Thymus (tissue), 11 donors: ENCODE results near the gene ZIC1. TPM values are rescaled to one million over a fixed set of nuclear protein-coding genes. Genes with fewer than 3 reads are reported as not detected.

Source experiments
- DNase-seq, 9 donors: peaks; one replicate each; pipeline ENCODE4 v3.0.0-alpha.2; 2013; ENCODE audit warnings: low spot score in 9 of 9, low read depth in 6 of 9, missing footprints in 1 of 9
- H3K27ac ChIP-seq, 2 donors: one replicate each; pipeline ENCODE4 v1.5.1; 2013; ENCODE audit warnings: control low read depth in 1 of 2, low read depth in 1 of 2, low read length in 1 of 2, mild to moderate bottlenecking in 1 of 2, moderate library complexity in 1 of 2
- H3K27me3 ChIP-seq, 2 donors: one replicate each; pipeline ENCODE4 v1.5.1; 2013; ENCODE audit warnings: low read length in 1 of 2; ENCODE audit not compliant: control insufficient read depth in 2 of 2, insufficient read depth in 1 of 2
- H3K36me3 ChIP-seq, 2 donors: one replicate each; pipeline ENCODE4 v1.5.1; 2013; ENCODE audit warnings: low read length in 1 of 2, mild to moderate bottlenecking in 1 of 2, moderate library complexity in 1 of 2; ENCODE audit not compliant: control insufficient read depth in 2 of 2, insufficient read depth in 2 of 2
- H3K4me1 ChIP-seq, 2 donors: one replicate each; pipeline ENCODE4 v1.5.1; 2013; ENCODE audit warnings: low read length in 2 of 2; ENCODE audit not compliant: control insufficient read depth in 2 of 2, insufficient read depth in 2 of 2
- H3K4me3 ChIP-seq, 2 donors: one replicate each; pipeline ENCODE4 v1.5.1; 2013; ENCODE audit warnings: low read length in 2 of 2, control low read depth in 1 of 2, mild to moderate bottlenecking in 1 of 2
- H3K9me3 ChIP-seq, 2 donors: one replicate each; pipeline ENCODE4 v1.5.1; 2013; ENCODE audit warnings: low read length in 1 of 2, mild to moderate bottlenecking in 1 of 2; ENCODE audit not compliant: control insufficient read depth in 2 of 2, insufficient read depth in 1 of 2
- WGBS: extraction: QIAGEN DNeasy Blood & Tissue Kit; methylation state at CpG from one replicate; pipeline ENCODE4 v1.1.7; 2013; 5-methylcytosine and 5-hydroxymethylcytosine counted together
- polyA plus RNA-seq: library from polyadenylated mRNA; stranded (reverse); fragments of 200-250 nt; gene quantifications from one replicate; pipeline ENCODE4 v1.2.3, GENCODE V29; 2013
- total RNA-seq: library from RNA; stranded (reverse); fragments of 120-200 nt; gene quantifications from one replicate; pipeline ENCODE4 v1.2.4, GENCODE V29; 2013
- donor health status: healthy.

ZIC1 gene
- total and polyA plus RNA-seq, 2 donors, result 0.02 TPM; not detected in 1

DNA sequence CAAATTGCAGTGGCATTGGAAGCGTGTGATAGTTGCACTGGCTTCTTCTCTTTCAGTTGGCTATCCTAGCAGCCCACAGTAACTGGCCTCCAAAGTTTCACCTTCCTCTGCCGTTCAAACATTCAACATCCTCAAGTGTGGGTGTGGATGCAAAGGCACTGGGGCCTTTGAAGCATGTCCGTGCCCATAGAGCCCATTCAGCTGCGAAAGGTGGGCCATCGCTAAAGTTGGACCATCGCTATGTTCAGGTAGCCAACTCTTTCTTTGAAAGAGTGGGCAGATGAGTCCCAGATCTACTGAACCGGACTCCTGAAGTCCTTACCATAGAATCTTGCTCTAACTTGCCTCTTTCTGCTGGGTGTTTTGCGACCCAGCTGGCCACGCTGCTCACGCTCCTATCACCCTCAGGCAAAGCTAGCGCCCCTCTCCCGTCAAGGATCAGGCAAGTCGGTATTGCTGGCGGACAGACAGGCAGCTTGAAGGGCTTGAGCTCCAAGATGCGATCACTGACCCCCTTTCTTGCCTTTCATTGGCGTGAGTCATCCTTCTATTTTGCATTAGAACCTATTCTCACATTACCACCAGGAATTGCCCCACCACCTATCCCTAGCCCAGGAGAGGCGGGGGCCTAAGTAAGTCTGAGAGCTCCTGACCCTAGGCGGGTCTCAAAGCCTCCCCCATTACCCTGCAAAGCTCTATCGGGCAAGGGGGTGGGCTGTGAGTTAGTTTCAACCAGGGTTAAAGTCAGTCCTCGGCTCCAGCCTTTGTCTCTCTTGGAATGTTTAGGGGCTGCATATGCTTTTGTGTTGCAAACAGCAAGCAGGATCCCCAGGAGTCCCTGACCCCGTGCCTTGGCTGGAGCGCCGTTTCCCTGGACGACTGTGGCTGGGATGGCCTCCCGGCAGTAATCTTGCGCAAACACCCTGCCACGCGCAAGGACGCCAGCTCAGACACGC is 31.5 kb upstream of the ZIC1 start:
- Histone ChIP-seq H3K27me3 (peaks cover 39 to 76% of the 10 kb centered on the region in 2 donors), H3K36me3 (no peaks in the 10 kb centered on the region), H3K4me3 (no peak overlapping the region), H3K27ac (no peak overlapping the region), H3K4me1 (no peaks in the 10 kb centered on the region), H3K9me3 (no peaks in the 10 kb centered on the region)
- DNase-seq, result no peak
- WGBS, result 12% methylated on average over 30 of the region's 30 CpGs

DNA sequence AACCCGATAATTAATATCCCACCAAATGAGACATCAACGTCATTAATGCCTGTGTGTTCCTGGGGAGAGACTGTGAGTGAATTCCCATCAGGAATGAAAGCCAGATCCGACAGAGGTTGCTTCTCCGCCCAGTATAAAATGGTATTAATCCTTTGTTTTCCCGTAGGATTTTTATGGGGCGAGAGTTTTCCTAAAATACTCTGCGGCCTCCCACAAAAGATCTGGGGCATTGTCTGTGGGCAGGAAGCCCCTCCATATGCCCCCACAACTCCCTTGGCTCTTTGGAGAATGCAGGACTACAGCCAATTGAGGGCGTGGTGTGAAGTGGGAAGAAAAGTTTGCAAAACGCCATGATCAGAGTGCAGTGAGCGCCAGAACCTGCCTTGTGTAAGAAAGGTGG is 29.5 kb upstream of the ZIC1 start:
- Histone ChIP-seq H3K4me1 (no peaks in the 10 kb centered on the region), H3K9me3 (no peaks in the 10 kb centered on the region), H3K4me3 (no peak overlapping the region), H3K27ac (no peak overlapping the region), H3K36me3 (no peaks in the 10 kb centered on the region), H3K27me3 (peaks cover 26 to 77% of the 10 kb centered on the region in 2 donors)
- WGBS, result 12% methylated on average over 10 of the region's 10 CpGs
- DNase-seq, result no peak

DNA sequence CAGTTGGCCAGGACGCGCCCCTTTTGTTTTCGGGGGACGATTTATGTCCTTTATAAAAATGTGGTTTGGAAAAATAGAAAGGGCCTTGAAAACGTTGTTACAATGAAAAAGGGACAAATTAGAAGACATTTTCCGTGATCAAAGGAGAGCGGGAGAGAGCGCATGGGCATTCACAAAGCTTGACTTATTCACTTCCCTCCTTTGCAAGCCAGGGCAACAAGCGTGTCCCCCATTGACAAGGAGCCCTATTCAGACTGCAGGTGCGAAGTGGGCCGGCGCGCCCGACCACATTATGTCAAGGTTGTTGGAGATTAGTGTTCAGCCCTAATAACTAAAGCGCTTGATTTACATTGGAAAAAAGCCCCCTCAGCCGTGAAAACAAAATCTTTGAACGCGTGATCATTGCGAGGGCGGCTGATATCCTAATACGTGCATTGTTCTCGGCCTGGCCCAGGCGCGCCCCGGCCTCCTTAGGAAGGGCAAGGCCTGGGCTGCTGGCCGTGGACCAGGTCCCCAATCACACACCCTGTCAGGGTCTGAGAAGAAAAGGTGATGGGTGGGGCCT is 28.7 kb upstream of the ZIC1 start:
- H3K4me3 ChIP-seq, result no peak overlapping the region
- no peaks in the 10 kb centered on the region for H3K4me1 ChIP-seq
- DNase-seq, result no peak
- H3K9me3 ChIP-seq, result no peaks in the 10 kb centered on the region
- peaks cover 28 to 81% of the 10 kb centered on the region in 2 donors for H3K27me3 ChIP-seq
- 10% methylated on average over 26 of the region's 26 CpGs for WGBS
- no peak overlapping the region for H3K27ac ChIP-seq
- H3K36me3 ChIP-seq, result no peaks in the 10 kb centered on the region

DNA sequence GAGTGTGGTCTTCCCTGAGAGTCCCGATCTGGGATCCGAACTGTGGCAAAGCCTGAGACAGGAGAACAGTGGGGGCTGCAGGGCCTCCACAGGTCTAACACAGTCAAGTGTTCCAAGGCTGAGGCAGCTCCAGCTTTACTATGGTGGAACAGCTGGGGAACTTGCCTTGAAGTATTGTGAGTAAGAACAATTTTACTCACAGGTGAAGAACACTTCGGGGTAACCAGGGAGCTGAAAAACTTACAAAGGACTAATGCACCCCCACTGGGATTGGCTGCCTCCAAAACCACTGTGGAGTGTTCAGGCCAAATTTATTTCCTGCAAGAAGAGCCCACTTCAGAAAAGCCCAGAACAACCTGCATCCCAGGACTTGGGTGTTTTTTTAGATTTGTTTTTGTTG is 28.2 kb upstream of the ZIC1 start:
- Histone ChIP-seq H3K9me3 (no peaks in the 10 kb centered on the region), H3K27me3 (peaks cover 27 to 85% of the 10 kb centered on the region in 2 donors), H3K36me3 (no peaks in the 10 kb centered on the region), H3K4me1 (no peaks in the 10 kb centered on the region), H3K4me3 (no peak overlapping the region), H3K27ac (no peak overlapping the region)
- 8% methylated on average over 3 of the region's 3 CpGs for WGBS
- DNase-seq, result no peak

DNA sequence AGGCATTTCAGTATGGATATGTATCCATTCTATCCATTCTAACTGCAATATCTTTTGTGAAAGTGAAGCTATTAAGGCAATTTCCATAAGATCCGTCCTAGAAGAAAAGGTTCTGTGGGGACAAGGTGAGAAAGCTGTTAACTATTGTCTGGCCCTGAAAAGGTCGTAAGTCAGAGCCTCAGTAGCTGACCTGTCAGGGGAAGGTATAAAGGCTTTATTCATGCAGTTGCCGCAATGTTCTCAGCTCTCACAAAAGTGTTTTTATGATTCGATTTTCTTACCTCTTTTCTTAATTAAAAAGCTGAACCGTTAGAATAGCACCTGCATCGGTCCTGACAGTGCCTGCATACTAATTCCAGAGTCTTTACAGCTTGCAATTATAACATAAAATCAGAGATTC is 27.6 kb upstream of the ZIC1 start:
- Histone ChIP-seq H3K4me1 (no peaks in the 10 kb centered on the region), H3K36me3 (no peaks in the 10 kb centered on the region), H3K9me3 (no peaks in the 10 kb centered on the region), H3K4me3 (no peak overlapping the region), H3K27ac (no peak overlapping the region), H3K27me3 (peaks cover 29 to 86% of the 10 kb centered on the region in 2 donors)
- no peak for DNase-seq
- 9% methylated on average over 6 of the region's 6 CpGs for WGBS

DNA sequence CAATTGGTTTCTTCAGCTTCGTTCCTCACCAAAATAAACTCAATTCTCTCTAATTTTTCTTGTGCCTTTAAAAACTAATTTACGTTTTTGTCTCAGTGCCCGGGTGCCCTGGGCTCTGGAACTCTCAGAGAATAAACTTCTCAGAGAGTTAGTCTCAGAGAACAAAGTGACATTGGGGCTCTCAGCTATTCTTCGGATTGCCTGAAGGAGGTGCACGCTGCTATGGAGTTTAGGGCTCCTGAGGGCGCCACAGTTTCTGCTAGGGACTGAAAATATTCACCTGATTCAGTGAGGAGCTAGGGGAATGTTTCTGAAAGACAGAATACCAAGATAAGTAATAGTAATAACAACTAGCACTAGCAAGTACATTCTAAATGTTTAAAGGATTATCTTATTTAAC is 25.5 kb upstream of the ZIC1 start:
- 4% methylated on average over 6 of the region's 6 CpGs for WGBS
- H3K4me1 ChIP-seq, result no peaks in the 10 kb centered on the region
- H3K36me3 ChIP-seq, result no peaks in the 10 kb centered on the region
- no peak overlapping the region for H3K4me3 ChIP-seq
- no peak for DNase-seq
- H3K27me3 ChIP-seq, result peaks cover 34 to 90% of the 10 kb centered on the region in 2 donors
- H3K27ac ChIP-seq, result no peak overlapping the region
- H3K9me3 ChIP-seq, result no peaks in the 10 kb centered on the region

DNA sequence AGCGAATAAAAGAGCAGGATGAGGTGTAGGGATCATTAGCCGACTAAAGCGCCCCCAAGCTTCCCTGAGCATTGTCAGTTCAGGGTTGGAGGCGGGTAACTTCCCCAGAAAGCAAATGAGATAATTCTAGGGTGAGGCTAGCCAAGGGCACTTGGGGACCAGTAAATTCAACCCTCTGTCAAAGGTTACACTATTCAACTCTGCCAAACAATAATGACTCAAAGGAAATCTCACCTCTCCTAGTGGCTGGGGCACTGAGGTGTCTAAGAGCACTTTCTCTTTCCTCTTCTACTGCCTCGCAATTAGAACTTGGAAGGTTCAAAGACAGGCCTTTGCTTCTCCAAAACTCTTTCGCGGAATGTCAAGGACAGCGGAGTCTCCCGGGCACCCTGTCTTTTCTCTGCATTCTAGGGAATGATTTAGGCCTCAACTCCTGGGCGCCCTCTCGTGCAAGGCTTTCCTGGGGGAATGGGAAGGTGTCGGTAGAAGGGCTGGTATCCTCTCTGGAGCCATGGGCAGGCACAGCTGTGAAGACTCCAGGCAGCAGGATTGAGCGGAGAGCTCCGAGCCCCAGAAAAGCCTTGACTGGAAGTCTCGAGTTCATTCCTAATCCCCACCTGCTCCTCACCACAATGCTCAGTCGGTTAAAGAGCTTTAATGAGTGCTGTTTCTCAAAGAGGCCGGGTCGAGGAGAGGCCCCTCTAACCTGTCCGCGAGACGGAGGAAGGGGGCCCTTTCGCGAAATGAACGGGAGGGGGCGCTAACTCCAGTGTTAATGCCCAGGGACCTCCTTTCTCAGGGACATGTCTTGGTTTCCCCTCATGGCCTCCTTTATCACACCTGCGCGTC is 24.7 kb upstream of the ZIC1 start:
- no peaks in the 10 kb centered on the region for H3K36me3 ChIP-seq
- 13% methylated on average over 27 of the region's 27 CpGs for WGBS
- no peaks in the 10 kb centered on the region for H3K9me3 ChIP-seq
- H3K4me3 ChIP-seq, result no peak overlapping the region
- no peak overlapping the region for H3K27ac ChIP-seq
- peaks cover 36 to 90% of the 10 kb centered on the region in 2 donors for H3K27me3 ChIP-seq
- no peak for DNase-seq
- H3K4me1 ChIP-seq, result no peaks in the 10 kb centered on the region

DNA sequence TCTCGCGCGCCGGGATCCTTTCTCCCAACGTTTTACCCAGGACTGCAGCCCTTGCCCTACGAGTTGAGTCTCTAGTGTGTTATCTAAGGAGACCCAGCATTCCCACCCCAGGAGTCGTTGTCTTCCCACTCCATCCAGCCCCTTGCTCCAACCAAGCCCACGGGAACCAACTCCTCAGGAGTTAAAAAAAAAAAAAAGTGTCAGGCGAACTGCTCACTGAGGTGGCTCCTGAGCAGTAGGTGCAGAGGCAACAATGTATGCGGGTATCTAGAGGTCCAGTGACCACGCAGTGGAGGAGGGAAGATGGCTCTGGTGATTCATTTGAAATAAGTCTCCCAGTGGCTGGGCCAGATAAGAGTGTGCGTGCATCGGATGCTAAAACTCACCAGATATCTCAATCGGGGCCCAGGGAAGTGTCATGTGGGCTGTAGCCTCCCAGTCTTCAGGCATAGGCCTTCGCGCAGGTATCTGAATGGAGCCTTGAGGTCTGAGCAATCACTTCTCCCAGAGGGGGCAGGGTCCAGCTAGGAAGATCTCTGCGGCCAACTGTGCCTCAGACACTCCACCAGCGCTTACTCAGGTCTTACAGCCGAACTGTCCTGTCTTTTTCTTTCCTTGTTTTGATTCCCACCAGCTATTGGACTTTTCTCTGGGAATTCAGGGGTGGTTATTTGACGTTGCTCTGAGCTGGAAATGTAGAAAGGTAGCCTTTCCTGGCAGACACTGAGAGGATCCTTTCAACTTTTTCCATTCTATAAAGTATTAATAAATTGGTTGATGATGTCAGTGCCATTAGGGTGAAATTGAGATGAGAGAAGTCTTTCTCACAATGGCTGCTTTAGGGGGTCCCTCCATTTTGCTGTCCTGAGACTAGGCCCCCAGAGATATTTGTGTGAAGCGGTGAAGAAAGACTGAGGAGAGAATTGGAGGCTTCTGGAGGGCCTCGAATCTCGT is 23.8 kb upstream of the ZIC1 start:
- H3K4me3 ChIP-seq, result no peak overlapping the region
- no peak for DNase-seq
- no peaks in the 10 kb centered on the region for H3K4me1 ChIP-seq
- no peaks in the 10 kb centered on the region for H3K36me3 ChIP-seq
- H3K27me3 ChIP-seq, result peaks cover 35 to 90% of the 10 kb centered on the region in 2 donors
- WGBS, result 13% methylated on average over 23 of the region's 23 CpGs
- no peak overlapping the region for H3K27ac ChIP-seq
- H3K9me3 ChIP-seq, result peaks cover 0 to 3% of the 10 kb centered on the region in 2 donors
